Ishikawa (cell line): ENCODE data around the gene WDR18.

Experiments
- CEBPB ChIP-seq: IDR thresholded peaks from 2 replicates; pipeline ENCODE4 v1.6.1; 2012
- CREB1 ChIP-seq: IDR thresholded peaks from 2 replicates; pipeline ENCODE4 v1.6.1; 2012; ENCODE audit warnings: low read depth
- EGR1 ChIP-seq: IDR thresholded peaks from 2 replicates; pipeline ENCODE4 v1.6.1; 2012
- EP300 ChIP-seq: IDR thresholded peaks from 2 replicates; pipeline ENCODE4 v1.6.1; 2012; ENCODE audit warnings: borderline replicate concordance
- FOXM1 ChIP-seq: IDR thresholded peaks from 2 replicates; pipeline ENCODE4 v1.6.1; 2012; ENCODE audit warnings: low read depth, borderline replicate concordance
- NFIC ChIP-seq: IDR thresholded peaks from 2 replicates; pipeline ENCODE4 v1.6.1; 2012
- RAD21 ChIP-seq: IDR thresholded peaks from 2 replicates; pipeline ENCODE4 v1.6.1; 2012; ENCODE audit warnings: low read depth
- TAF1 ChIP-seq: IDR thresholded peaks from 2 replicates; pipeline ENCODE4 v1.6.1; 2012; ENCODE audit warnings: low read depth, mild to moderate bottlenecking
- TCF12 ChIP-seq: IDR thresholded peaks from 2 replicates; pipeline ENCODE4 v1.6.1; 2012; ENCODE audit warnings: low read depth
- TEAD4 ChIP-seq: IDR thresholded peaks from 2 replicates; pipeline ENCODE4 v1.6.1; 2012
- YY1 ChIP-seq: IDR thresholded peaks from 2 replicates; pipeline ENCODE4 v1.6.1; 2012; ENCODE audit warnings: low read depth
- ZBTB7A ChIP-seq: IDR thresholded peaks from 2 replicates; pipeline ENCODE4 v1.6.1; 2012; ENCODE audit warnings: low read depth
- TF ChIP-seq, protein P1 (sequence below): IDR thresholded peaks from 2 replicates; pipeline ENCODE4 v1.6.1; 2012; ENCODE audit warnings: low read depth, mild to moderate bottlenecking
- TF ChIP-seq, protein P2 (sequence below): IDR thresholded peaks from 2 replicates; pipeline ENCODE4 v1.6.1; 2012
- TF ChIP-seq, protein P3 (sequence below): IDR thresholded peaks from 2 replicates; pipeline ENCODE4 v1.6.1; 2012

WDR18 gene

DNA sequence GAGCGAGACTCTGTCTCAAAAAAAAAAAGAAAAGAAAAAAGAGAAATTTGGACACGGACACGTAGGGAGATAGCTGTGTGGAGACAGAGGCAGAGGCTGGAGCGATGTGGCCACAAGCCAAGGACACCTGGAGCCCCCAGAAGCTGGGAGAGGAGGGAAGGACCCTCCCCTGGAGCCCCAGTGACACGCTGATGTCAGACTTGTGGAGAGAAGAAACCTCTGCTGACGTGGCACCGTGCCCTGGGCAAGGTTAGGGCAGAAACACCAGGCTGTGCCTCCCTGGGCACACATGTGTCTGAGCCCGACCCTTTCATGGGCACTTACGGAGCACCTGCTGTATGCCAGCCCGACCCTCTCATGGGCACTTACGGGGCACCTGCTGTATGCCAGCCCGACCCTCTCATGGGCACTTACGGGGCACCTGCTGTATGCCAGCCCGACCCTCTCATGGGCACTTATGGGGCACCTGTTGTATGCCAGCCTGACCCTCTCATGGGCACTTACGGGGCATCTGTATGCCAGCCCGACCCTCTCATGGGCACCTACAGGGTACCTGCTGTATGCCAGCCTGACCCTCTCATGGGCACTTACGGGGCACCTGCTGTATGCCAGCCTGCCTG, 40.5 kb upstream of the WDR18 start:
- no peak for TF ChIP-seq ZBTB7A
- TF ChIP-seq TCF12, result no peak
- TF ChIP-seq RAD21, result no peak
- no peak for TF ChIP-seq CEBPB

DNA sequence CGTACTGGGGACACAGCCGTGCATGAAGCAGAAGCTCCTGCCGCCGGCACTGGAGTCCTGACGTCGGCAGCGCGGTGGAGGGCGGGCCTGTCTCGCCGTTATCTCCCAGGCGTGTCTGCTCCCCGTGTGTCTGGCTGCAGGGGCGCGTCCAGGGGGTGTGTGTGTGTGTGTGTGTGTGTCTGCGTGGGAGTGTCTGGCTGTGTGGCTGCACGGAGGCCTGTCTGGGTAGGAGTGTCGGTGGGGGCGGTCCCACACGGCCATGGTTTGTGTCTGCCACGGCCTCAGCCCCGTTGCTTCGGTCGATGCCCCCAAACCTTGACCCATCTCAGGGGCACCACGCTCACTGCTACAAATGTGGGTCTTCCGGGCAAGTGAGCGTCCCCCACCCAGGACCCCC, 40.0 kb upstream of the WDR18 start:
- TF ChIP-seq EP300 (no peak), NFIC (no peak), YY1 (no peak), CREB1 (no peak), ZBTB7A (no peak), TAF1 (no peak), EGR1 (no peak), RAD21 (no peak), FOXM1 (no peak)
- TF ChIP-seq, protein P1, sequence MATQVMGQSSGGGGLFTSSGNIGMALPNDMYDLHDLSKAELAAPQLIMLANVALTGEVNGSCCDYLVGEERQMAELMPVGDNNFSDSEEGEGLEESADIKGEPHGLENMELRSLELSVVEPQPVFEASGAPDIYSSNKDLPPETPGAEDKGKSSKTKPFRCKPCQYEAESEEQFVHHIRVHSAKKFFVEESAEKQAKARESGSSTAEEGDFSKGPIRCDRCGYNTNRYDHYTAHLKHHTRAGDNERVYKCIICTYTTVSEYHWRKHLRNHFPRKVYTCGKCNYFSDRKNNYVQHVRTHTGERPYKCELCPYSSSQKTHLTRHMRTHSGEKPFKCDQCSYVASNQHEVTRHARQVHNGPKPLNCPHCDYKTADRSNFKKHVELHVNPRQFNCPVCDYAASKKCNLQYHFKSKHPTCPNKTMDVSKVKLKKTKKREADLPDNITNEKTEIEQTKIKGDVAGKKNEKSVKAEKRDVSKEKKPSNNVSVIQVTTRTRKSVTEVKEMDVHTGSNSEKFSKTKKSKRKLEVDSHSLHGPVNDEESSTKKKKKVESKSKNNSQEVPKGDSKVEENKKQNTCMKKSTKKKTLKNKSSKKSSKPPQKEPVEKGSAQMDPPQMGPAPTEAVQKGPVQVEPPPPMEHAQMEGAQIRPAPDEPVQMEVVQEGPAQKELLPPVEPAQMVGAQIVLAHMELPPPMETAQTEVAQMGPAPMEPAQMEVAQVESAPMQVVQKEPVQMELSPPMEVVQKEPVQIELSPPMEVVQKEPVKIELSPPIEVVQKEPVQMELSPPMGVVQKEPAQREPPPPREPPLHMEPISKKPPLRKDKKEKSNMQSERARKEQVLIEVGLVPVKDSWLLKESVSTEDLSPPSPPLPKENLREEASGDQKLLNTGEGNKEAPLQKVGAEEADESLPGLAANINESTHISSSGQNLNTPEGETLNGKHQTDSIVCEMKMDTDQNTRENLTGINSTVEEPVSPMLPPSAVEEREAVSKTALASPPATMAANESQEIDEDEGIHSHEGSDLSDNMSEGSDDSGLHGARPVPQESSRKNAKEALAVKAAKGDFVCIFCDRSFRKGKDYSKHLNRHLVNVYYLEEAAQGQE, result no peak
- TF ChIP-seq, protein P2, sequence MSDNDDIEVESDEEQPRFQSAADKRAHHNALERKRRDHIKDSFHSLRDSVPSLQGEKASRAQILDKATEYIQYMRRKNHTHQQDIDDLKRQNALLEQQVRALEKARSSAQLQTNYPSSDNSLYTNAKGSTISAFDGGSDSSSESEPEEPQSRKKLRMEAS, result no peak

DNA sequence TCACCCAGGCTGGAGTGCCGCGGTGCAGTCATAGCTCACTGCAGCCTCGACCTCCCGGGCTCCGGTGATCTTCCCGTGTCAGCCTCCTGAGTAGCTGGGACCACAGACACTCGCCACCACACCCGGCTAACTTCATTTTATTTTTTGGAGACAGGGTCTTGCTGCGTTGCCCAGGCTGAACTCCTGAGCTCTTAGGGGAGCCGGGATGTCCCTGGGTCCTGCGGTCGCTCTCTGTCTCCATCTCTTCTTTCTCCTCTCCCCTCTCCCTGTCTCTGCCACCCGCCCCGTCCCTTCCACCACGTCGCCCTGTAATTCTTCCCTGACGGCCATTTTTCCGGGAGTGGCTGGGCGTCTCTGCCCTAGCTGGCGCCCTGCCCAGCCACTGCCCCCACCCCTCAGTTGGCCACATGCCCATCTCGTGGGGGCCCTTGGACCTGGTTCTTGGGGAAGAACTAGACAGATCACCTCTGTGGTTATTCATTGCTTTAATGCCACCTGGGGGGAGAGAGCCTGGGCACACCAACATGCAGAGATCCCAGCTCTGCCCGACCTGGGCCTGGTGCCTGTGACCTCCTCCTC, 39.4 kb upstream of the WDR18 start:
- TF ChIP-seq YY1 (peak; percentile 69; the same call in 1 of the 2 replicates), CREB1 (no peak), TCF12 (peak; percentile 79), NFIC (peak; percentile 93), EP300 (peak; percentile 49; the same call in 1 of the 2 replicates)

DNA sequence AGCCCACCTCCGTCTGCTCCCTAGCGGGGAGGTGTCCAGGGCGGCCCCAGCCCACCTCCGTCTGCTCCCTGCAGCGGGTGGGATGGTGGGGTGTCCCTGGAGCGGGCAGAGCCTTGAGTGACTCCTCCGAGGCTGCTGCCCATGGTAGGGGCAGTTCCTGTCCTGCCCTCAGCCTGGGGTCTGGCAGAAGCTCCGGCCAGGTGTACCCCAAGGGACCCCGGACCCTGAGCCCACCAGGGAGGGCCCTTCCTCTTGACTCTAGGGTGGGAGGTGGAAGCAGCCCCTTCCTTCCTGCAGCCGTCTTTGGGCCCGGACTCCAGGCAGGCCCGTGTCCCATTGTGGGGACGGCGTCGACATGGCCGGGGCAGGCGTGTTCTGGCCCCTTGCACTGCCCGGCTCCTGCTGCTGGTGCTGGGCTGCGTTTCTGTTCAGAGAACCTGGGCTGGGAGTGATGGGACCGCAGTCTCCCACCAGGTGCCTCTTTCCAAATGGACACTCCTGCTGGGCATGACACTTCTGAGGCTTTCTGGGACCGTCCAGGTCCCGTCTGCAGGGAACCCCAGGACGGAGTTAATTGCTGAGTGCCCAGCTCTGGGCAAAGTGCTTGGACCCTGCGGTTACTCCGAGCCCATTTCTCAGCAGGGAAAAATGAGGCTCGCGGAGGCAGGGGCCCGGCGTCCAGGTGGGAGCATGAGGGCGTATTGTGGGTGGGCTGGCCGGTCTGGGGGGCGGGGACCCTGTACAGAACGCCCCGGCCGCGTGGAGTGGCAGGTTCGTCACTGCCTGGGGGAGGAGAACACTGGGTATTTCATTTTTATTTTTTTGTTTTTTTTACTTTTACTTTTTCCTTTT, 38.5 kb upstream of the WDR18 start:
- TF ChIP-seq EP300 (no peak), CEBPB (no peak), CREB1 (no peak), ZBTB7A (peak; percentile 68), RAD21 (no peak), FOXM1 (no peak), TEAD4 (no peak)
- TF ChIP-seq, protein P2, result no peak

DNA sequence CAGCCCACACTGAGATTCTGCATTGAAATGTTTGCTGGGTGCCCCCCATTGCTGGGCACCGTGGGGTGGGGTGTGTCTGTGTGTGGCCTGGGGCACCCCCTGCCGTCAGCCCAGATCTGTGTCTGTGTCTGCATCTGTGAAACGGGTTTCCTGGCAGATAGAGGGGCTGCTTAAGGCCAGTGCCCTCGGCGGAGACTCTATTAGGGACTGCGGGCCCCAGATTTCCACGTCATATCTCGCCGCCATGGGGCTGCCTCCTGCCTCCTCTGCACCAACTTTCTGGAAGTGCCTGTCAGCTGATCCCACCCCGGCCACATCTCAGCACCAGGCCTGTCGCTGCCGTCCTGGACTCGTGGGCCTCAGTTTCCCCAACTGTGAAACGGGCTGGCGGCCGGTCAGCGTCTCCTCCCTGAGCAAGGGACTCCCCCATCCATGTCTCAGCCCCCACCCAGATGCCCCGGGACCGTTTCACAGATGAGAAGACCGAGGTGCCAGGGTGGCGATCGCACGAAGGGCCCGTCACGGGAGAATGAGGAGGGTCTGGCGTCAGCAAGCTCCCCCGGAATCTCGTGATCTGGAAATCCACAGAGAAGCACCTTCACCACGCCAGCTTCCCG, 36.9 kb upstream of the WDR18 start:
- no peak for TF ChIP-seq TAF1
- no peak for TF ChIP-seq CREB1
- TF ChIP-seq EGR1, result no peak
- no peak for TF ChIP-seq TCF12

DNA sequence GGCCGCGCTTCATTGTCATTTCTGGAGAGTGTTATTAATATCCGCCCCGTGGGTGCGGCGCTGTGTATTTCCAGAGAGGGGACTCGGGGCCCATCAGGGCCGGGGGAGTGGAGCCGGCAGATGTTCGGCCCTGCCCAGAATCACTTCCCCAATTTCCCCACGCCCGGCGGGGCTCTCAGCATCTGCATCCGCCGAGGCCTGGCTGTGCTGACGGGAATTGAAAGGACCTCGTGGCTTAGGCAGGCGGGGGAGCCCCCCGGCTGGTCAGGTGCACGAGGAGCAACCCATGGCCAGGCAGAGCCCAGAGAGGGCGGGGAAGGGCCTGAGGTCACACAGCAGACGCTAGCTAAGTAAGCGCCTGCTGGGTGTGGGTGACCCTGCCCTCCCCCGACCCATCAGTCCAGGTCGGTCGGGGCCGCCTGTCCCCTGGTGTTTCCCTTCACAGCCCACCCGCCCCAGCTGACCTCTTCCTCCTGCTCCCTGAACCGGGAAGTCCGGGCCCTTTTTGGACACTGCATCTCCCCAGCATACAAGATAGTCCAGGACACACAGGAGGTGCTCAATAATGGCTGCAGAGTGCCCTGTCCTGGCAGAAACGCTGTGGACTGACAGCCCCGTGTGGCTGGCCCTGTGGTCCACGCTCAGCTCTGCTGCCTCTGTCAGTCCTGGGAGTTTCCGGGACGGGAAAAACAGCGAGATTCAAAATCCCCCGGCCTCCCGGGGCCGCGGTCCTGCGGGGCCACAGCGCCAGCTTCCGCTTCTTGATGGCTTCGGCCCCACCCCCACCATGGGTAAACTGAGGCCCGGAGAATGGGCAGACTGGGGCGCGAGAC, 36.2 kb upstream of the WDR18 start:
- TF ChIP-seq, protein P1, result no peak
- TF ChIP-seq TEAD4 (no peak), TCF12 (no peak), NFIC (no peak), YY1 (no peak), EGR1 (no peak), TAF1 (no peak), EP300 (no peak), CEBPB (no peak), ZBTB7A (no peak), RAD21 (no peak), FOXM1 (no peak), CREB1 (no peak)
- TF ChIP-seq, protein P3, sequence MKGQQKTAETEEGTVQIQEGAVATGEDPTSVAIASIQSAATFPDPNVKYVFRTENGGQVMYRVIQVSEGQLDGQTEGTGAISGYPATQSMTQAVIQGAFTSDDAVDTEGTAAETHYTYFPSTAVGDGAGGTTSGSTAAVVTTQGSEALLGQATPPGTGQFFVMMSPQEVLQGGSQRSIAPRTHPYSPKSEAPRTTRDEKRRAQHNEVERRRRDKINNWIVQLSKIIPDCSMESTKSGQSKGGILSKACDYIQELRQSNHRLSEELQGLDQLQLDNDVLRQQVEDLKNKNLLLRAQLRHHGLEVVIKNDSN, result no peak
- TF ChIP-seq, protein P2, result no peak
